DMS114 treated with DMSO at 0.1 percent for 48 hours (cell line): ENCODE results near the gene BBS4.
"Not testable (repeated sequence)": the region's sequence is repeated elsewhere in the genome, so short reads cannot be mapped to it uniquely, and the experiment has no call there.

ENCODE experiments used
- DNase-seq: peaks from one replicate; lab custom pipeline; 2025; ENCODE audit not compliant: unreplicated experiment; lab: John Stamatoyannopoulos, UW

The BBS4 gene

GRCh38 chr15:72685925-72686794, at the start of gene BBS4, which contains the start of gene HIGD2B:
BBS4 (plus strand) TSS chr15:72686207; CDS start chr15:72686228, 21 bp downstream.
HIGD2B (minus strand) TSS chr15:72686182; CDS start chr15:72676374, 9,808 bp downstream.
- no peak for DNase-seq

DNA sequence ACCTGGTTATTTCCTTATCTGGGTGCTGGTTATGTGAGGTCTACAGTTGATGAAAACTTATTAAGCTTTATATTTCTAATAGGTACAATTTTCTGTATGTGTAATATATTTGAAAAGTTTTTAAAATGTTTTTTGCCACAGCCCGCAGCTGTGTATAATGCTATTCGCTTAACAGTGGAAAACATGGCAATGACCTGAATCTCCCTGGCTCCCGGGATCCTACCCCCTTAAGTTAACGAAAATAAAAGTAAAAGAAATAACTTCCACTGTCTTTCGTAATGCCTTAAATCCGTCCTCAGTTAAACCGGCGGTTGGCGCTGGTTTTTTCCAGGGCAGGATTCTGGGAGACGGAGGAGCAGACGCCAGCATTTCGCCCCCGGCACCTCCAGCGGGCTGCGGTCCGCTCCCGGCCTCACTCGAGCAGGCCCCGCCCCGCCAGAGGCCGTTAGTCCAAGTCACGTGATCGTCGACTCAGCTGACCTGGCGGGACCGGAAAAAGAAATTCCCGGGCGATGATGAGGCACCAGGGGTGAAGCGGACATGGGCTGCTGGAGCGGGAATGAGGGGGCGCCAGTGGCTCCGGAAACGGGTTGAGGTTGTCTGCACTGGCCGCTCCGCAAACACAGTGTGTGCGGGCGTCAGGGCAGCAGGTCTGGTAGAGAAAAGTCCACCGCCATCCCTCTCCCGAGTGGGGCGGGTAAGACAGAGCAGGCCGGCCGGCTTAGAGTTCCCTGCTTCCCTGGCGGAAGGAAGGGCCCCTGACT, 49.3 kb upstream of the BBS4 start:
- not testable (repeated sequence) for DNase-seq

DNA sequence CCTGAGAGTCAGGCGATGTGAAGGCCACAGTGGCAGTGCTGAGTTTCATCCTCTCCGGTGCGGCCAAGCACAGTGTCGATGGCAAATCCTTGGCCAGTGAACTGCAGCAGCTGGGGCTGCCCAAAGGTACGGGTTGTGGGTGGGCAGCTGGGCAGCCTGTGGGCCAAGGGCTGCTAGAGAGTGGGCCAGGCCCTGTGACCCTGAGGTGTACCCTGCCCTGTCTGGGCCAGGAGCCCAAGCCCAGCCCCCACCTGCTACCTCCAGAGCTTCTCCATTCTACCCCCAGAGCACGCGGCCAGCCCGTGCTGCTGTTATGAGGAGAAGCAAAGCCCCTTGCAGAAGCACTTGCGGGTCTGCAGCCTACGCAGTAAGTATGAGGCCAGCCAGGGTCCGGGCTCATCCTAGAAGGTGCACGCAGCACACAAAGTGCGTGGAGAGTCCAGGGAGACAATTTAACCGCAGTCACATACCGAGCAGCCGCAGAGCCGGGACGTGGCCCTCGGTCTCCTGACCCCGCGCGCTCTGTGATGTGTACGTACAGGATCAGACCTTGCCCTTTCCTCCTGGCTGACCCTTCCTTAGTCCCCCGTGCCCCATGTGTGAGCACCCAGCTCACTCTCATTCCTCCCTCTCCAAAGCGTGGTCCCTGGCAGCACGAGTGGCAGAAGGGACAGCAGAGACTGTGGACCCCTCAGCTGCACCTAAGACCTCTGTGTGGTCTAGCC, 46.1 kb upstream of the BBS4 start:
- not testable (repeated sequence) for DNase-seq

DNA sequence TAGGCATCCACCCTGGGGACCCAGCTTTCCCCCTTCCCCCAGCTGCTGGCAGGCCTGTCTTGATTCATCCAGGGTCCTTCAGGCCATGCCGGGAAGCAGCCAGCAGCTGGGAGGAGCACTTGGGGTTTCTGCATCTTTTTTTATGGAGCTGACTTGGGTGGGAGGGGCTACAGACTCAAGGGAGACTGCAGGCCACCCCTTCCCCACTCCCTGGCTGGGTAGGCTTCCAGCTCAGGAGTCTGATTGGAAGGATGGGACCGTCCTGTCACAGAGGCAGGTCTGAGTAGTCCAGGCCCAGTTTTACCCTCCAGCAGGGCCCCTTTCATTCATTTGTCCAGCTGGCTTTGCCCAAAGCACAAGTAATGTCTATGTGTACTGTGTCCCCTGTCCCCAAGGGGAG, 43.7 kb upstream of the BBS4 start:
- not testable (repeated sequence) for DNase-seq

DNA sequence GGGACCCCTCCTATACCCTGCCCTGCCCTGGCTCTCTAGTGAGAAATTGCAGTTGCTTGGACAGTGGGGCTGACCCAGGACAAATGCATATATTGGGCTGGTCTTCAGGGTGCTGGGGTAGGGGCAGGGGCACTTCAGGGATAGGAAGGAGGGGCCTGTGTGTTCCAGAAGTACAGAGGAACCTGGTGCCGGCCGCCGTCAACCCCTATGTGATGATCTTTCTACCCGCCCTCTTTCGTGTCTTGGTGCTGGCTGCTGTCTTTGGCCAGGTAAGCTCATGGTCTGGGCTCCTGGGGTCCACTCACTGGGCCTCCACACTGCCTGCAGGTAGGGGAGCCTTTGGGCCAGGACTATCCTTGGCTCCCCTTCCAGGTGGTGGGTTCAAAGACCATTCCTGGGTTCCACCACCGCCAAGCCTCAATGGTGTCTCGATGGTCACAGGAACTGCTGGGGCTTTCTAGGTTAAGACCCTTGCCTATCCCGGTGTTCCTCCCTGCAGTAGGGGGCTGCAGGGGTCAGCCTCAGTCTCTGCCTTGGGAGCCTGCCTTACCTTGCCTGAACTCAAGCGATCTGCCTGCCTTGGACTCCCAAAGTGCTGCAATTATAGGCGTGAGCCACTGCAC, 37.3 kb upstream of the BBS4 start:
- not testable (repeated sequence) for DNase-seq

DNA sequence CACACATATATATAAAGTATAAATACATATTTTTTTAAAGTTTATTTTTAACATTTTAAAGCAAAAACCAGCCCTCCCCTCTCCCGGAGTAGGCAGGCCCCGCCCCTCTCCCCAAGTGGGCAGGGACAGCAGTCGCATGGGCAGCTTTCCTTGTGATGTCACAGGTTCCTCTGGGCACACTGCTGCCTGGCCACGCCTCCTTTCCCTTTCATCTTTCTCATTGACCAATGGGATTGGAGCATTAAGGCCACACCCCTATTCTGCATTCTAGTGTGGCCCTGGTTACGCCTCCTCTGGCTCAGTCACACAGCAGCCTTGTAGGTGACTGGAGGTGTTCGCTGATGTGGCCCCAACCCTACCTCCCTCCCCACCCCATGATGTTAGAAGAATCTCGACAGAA, 31.6 kb upstream of the BBS4 start, which contains the start of gene GOLGA6B:
Gene GOLGA6B, plus strand, starts transcription at position 301 of the 400 bp plus-strand sequence. Its CDS starts 41 bp downstream, at position 342.
- not testable (repeated sequence) for DNase-seq

DNA sequence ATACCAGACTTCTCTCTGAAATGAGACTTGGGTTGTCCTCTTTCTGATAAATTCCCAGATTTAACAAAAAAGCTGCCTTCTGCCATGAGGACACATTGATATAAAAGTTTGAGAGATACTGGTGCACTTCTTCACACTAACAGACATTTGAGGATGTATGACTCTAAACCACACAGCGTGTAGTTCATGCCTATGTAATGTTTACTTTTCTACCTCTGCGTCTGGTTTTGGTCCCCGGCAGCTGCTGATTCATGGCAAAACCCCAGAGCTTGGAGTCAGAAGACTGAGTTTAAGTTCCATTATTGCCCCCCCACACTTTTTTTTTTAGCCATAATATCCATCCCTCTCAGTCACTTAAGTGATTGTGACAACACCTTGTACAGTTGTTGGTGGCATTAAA, 30.0 kb upstream of the BBS4 start:
- not testable (repeated sequence) for DNase-seq

DNA sequence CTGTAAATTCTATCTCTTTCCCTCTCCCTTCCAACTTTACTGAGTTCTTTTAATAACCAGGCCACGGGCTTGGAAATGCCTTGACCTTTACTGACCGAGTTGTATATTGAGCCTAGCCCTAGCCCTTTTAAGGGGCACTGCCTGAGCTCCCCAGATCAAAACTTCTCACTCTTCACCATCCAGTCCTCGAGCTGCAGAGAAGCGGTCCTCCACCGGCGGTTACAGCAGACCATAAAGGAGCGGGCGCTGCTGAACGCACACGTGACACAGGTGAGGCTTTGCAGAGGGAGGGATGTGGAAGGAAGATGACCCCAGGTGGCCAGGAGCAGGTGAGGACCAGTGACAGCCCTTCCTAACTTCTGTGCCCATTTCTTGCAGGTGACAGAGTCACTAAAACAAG, 24.9 kb upstream of the BBS4 start:
- DNase-seq = not testable (repeated sequence)

DNA sequence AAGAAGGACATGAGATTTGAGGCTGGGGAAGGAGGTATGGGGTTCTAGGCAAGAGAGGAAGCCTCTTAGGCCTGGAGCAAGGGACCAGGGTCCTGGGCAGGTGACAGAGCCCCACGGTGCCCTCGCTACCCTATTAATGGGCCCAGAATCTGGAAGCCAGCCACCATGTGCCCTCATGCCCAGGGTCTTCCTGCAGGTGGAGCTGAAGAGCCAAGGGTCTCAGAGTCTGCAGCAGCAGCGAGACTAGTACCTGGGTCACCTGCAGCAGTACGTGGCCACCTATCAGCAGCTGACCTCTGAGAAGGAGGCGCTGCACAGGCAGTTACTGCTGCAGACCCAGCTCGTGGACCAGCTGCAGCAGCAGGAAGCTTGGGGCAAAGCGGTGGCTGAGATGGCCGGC, 22.1 kb upstream of the BBS4 start:
- not testable (repeated sequence) for DNase-seq

DNA sequence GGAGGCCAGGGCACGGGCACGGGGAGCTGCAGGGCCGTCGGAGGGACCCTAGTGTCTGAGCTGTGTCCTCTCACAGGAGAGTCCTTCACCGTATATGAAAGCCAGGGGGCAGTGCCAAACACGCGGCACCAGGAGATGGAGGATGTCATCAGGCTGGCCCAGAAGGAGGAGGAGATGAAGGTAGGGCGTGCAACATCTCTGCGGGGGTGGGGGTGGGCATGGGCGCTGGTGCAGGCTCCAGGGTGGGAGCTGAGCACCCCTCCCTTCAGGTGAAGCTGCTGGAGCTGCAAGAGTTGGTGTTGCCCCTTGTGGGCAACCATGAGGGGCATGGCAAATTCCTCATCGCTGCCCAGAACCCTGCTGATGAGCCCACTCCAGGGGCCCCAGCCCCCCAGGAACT, 20.3 kb upstream of the BBS4 start:
- not testable (repeated sequence) for DNase-seq

- not testable (repeated sequence) for DNase-seq
Observed at GRCh38 chr15:72669803-72670202, 16.2 kb upstream of the BBS4 start.

- not testable (repeated sequence) for DNase-seq
Observed at GRCh38 chr15:72670656-72671352, 15.2 kb upstream of the BBS4 start.

DNA sequence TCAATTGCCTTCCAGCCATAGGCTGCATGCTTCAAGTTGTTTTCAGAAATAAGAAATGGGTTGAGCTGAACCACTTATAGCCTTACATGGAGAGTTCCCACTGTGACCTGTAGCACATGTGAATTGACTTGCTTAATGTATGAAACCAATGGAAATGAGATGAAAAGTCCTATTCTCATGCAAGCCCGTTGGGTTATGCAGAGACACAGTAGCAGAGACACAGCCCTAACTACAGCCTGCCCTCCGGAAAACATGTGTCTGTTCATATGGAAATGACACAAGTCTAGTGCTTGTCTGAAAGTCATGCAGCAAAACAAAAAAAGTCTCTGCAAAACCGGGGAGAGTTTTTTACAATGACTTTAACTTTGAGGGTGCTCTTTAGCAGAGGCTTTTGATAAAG, 14.5 kb upstream of the BBS4 start:
- DNase-seq = no peak

DNA sequence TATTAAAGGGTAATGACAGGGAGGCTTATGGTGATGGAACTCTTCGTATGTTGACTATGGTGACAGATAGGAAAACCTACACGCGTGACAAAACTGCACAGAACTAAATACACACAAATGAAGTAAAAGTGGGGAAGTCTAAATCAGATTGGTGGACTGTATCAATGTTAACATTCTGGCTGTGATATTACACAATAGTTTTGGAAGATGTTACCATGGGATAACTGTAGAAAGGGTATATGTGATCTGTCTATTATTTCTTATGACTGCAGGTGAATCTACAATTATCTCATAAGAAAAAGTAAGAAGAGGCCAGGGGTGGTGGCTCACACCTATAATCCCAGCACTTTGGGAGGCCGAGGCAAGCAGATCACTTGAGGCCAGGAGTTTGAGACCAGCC, 9.2 kb upstream of the BBS4 start:
- no peak for DNase-seq

DNA sequence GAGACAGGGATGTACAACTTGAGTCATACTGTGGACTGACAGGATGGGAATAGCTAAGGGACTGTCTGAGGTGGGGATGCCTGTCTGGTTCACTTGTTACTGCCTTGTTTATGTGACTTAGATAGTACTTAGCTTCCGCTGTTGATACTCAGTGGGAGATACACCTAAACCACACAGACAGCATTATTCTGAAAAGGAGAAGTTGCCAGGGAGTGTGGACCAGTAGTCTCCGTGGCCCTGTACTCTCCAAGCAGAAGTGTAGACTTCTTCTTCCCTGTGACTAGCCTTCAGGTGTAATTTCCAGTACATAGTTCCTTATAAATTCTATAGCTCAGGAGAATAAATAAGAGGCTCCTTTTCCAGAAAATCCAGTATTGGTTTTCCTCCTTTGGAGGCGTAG, 5.1 kb upstream of the BBS4 start:
- DNase-seq = no peak

DNA sequence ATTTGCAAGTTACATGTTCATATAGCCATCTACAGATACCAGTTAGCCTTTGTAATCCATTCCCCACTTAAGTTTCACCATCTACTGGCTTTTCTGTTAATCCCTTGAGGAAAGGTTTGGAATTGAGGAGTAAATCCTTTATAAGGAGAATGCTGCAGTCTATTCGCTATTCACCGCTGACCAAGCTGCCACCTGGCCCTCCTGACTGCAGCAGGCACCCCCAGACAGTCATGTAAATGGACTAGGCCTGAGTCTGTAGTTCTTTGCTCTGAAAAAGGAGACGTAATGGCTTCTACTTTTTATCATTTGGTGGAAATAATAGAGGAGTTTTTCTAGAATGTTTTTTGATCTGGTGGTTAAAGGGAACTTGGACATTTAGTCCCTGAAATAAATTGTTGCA, 3.2 kb upstream of the BBS4 start:
- DNase-seq = no peak

DNA sequence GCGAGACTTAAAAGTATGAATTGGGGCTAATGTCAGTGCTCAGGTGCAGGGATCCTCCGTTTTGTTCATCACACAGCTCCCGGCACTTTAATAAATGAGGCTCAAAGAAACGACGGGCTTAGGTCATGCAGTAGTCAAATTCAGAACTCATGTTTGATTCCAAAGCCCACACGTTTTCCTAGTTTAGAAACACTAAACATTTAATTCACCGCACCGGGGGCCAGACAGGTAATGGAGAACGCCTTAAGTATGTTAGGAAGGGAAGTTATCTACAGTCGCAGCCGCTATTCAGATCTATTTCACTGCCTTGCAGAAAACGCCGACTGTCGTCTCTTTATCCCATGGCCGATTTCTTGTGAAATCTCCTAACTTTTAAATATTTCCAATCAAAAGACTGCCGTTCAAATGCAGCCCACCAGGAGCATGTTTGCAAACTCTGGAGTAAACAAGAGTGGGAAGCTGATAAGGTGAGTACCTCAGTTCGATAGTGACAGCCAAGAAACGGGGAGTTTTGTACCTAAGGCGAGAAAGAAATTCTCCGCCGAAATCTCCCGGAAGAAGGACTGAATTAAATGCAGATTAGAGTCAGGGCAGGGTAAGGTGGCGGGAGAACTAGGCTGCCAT, 594 bp upstream of the BBS4 start:
- DNase-seq = no peak

- no peak for DNase-seq
Observed at GRCh38 chr15:72688697-72689096, 2.7 kb downstream of the BBS4 start.

DNA sequence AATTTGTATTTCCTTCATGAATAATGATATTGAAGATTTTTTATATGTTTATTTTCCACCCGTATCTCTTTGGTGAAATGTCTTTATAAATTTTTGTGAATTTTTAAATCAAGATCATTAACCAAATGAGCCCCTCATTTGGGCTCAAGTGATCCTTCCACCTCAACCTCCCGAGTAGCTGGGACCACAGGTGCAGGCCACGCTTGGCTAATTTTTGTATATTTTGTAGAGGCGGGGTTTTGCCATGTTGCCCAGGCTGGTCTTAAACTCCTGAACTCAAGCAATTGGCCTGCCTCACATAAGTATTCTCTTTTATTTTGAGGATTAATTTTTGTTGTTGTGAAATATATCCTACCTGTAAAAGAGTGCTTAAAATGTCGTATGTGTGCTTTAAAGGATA, 4.9 kb downstream of the BBS4 start:
- DNase-seq = no peak

DNA sequence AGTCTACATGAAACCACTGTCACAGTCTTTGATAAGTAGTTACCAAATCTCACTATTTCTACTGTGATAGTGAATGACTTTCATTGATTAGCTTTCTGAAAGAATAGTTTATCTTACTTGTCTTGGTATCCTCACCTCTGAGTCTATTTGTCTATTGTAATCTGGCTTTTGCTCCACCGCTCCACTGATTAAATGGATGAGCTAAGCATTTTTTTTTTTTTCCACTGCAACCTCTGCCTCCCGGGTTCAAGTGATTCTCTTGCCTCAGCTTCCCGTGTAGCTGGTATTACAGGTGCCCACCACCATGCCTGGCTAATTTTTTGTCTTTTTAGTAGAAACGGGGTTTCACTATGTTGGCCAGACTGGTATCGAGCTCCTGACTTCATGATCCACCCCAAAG, 12.9 kb downstream of the BBS4 start:
- DNase-seq = no peak
